Activated naive CD4-positive, alpha-beta T cell (primary cell): ENCODE data around the gene SRP9.
"Not testable (repeated sequence)": the region's sequence is repeated elsewhere in the genome, so short reads cannot be mapped to it uniquely, and the experiment has no call there.

Experiments used
- DNase-seq, 4 experiments: peaks; one replicate each; lab custom pipeline; 2025; lab: John Stamatoyannopoulos, UW

The SRP9 gene

GRCh38 chr1:225815526-225816178, 38.0 kb downstream of the SRP9 start:
- DNase-seq, result no peak

DNA sequence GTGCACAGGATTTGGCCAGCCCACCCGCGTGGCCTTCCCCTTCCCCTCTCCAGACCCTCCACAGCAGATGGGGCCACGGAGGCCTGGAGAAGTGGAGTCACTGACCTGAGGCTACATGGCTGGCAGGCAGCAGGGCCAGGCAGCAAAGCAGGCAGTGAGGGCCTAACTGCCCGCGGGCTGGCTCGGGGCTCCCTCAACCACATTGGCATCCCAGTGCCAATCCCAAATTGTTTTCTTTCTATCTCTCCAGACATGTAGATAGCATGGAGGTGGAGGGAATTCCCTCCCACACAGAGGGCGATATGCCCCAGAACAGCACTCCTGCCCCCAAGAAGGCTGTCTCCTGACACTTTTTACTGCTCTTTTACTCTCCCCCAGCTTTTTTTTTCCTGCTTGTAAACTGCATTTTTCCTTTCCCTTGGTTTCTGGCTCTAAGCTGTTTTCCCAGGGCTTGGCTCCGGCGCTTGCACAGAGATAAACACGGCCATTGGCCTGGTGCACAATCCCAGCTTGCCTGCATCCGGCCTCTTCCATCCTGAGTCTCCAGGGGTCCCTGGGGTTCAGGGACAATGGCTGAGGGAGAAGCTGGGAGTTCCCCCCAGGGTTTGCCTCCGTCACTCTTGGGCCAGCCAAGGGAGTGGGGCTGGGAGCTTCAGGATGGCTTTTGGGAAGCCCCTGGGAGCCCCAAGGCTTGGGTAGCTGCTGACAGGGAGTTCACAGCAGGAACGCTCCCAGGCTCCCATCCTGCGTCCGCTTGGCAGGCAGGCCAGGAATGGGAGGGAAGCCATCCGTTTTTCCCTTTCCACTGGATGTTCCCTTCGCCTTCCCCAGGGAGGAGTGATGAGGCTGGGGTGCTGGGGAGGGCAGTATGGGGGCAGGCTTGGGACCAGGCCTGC, 39.3 kb downstream of the SRP9 start:
- no peak for DNase-seq

DNA sequence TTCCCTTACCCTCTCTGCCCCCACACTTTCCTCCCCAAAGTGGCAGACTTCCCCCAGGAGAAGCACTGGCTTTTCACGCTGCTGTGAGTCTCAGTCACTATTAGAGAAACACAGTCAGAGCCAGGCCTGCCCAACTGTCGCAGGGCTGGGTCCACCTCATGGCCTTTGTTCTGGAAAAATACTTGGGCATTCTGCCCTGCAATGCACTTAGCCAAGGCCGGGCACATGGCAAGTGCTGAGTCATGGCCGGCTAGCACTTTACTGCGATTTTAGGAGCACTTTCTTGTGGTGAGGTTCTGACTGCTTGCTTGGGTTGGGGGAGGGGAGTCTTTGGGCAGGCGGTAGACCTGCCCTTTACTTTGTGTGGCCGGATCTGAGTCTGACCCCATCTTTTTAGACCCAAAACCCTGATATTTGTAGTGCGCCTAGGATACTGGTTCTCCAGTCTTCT, 40.0 kb downstream of the SRP9 start:
- DNase-seq, result no peak

DNA sequence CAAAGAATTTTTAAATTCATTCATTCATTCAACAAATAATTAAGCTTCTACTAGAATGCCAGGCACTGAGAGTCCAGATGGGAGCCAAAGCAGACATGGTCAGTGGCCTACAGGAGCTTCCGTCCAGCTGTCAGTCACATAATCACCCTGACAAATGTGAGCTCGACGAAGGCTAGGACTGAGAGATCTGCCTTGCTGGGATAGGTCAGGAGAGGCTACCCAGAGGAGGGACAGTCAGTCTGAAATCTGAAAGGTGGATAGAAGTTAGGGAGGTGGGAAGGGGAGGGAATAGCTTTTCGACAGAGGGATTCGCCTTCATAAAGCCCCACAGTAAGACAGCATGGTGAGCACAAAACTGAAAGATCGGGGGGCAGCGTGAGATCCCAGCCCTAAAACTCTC, 40.6 kb downstream of the SRP9 start:
- no peak for DNase-seq

- no peak for DNase-seq
Measured at GRCh38 chr1:225819346-225820192, 41.9 kb downstream of the SRP9 start.

- DNase-seq, result no peak
Measured at GRCh38 chr1:225820522-225821120, 43.0 kb downstream of the SRP9 start.

- DNase-seq, result no peak
Measured at GRCh38 chr1:225822655-225823403, 45.2 kb downstream of the SRP9 start.

- DNase-seq, result no peak
Measured at GRCh38 chr1:225823811-225824261, 46.2 kb downstream of the SRP9 start.

- DNase-seq, result no peak
Measured at GRCh38 chr1:225824533-225824941, 46.9 kb downstream of the SRP9 start.

- DNase-seq, result no peak
Measured at GRCh38 chr1:225825078-225825477, 47.5 kb downstream of the SRP9 start.

GRCh38 chr1:225825607-225826007, 48.0 kb downstream of the SRP9 start:
- no peak for DNase-seq

- no peak for DNase-seq
Measured at GRCh38 chr1:225827076-225827475, 49.5 kb downstream of the SRP9 start.

DNA sequence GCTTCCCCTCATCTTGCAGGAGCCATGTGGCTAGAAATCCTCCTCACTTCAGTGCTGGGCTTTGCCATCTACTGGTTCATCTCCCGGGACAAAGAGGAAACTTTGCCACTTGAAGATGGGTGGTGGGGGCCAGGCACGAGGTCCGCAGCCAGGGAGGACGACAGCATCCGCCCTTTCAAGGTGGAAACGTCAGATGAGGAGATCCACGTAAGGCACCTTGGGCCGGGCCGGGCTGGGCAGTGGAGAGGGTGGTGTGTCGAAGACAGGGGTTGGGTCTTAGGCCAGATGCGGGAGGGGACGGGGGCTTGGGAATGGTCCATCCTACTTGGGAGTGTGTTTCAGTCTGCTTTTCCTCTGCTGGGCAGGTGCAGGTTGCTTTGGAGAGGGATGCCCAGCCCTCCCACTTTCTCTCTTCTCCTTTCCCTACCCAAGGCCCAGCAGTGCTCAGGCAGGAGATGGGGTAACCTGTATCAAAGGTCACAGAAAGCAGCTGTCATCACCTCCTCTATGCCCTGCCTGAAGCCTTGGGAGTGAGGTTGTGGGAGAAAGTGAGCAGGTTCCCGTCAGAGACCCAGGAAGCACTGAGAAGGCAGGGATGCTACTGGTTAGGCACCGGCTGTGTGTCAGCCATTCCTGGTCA, 51.2 kb downstream of the SRP9 start:
- no peak for DNase-seq

DNA sequence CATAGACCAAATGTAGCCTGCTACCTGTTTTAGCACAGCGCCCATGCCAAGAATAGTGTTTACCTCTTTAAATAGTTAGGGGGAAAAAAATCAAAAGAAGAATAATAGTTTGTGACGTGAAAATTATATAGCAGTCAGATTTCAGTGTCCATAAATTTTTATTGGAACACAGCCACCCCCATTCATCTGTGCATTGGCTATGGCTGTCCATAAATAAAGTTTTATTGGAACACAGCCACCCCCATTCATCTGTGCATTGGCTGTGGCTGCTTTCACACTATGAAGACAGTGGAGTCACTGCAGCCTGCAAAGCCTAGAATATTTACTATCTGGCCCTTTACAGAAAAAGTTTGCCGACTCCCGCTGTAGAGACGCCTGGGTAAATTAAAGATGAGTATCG, 53.2 kb downstream of the SRP9 start:
- DNase-seq, result no peak

- no peak for DNase-seq
Measured at GRCh38 chr1:225834417-225835329, 57.0 kb downstream of the SRP9 start.

DNA sequence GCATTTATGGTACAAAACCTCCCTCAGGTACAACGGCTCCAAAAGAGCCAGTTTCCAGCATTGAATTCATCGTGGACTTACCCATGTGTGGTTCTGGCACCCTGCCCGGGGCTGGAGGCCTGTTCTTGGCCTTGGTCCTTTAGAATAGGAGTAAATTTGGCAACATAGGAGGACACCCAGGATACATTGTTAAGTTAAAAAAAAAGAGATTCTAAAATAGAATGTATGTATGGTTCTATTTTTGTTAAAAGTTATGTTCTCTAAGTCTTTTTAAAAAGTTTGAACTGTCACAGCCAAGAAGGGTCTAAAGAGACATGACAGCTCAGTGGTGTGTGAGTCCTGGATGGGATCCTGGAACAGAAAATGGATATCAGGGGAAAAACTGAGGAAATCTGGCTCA, 58.2 kb downstream of the SRP9 start:
- DNase-seq, result no peak

DNA sequence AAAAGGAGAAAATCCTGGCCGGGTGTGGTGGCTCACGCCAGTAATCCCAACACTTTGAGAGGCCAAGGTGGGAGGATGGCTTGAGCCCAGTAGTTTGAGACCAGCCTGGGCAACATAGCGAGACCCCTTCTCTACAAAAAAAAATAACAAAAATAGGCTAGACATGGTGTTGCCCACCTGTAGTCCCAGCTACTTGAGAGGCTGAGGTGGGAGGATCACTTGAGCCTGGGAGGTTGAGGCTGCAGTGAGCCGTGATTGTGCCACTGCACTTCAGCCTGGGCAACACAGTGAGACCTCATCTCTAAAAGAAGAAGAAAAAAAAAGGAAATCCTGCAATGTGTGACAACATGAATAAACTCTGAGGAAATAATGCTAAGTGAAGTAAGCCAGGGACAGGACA, 58.7 kb downstream of the SRP9 start:
- DNase-seq, result not testable (repeated sequence)

DNA sequence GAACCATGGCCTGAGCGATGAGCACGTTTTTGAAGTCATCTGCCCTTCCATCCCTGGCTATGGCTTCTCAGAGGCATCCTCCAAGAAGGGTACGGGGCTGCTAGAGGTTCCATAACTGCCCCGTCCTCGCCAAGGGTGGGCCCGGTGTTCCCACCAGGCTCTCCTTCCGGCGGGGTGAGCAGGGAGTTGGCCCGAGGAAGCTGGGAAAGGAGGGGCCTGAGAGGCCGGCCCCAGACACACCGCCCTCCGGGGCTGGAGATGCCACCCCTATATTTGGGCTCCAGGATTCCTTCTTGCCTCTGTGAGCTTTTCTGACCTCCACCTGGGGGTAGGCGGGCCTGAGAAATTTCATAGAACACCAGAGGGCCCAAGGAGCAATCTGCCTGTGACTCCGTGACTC, 61.2 kb downstream of the SRP9 start:
- no peak for DNase-seq
